NCI-H526 (cell line): ENCODE measurements around the gene ZBTB47.

Source experiments
- DNase-seq, 2 experiments: peaks; one replicate each; lab custom pipeline; 2025; lab: John Stamatoyannopoulos, UW

ZBTB47 gene

DNA sequence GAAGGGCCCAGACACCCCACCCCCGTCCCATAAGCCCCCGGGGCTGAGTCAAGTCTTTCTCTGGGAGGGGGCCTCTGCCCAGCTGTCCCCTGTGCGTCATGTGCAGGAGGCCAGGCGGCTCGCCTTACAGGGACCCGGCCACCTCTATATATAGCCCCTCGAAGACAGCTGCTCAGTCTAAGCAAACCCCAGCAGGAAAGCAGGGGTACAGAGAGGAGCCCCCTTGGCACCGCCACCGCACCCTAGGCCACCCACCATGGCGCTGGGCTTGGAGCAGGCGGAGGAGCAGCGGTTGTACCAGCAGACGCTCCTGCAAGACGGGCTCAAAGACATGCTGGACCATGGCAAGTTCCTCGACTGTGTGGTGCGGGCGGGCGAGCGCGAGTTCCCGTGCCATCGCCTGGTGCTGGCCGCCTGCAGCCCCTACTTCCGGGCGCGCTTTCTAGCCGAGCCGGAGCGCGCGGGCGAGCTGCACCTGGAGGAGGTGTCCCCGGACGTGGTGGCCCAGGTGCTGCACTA, 31.9 kb downstream of the ZBTB47 start, which contains the start of gene KLHL40:
TSS of gene KLHL40 (plus strand) at position 175 of the 519 bp plus-strand sequence. CDS start at position 257, 82 bp downstream.
- DNase-seq, result peak in 1 of 2 experiments; percentile 20

DNA sequence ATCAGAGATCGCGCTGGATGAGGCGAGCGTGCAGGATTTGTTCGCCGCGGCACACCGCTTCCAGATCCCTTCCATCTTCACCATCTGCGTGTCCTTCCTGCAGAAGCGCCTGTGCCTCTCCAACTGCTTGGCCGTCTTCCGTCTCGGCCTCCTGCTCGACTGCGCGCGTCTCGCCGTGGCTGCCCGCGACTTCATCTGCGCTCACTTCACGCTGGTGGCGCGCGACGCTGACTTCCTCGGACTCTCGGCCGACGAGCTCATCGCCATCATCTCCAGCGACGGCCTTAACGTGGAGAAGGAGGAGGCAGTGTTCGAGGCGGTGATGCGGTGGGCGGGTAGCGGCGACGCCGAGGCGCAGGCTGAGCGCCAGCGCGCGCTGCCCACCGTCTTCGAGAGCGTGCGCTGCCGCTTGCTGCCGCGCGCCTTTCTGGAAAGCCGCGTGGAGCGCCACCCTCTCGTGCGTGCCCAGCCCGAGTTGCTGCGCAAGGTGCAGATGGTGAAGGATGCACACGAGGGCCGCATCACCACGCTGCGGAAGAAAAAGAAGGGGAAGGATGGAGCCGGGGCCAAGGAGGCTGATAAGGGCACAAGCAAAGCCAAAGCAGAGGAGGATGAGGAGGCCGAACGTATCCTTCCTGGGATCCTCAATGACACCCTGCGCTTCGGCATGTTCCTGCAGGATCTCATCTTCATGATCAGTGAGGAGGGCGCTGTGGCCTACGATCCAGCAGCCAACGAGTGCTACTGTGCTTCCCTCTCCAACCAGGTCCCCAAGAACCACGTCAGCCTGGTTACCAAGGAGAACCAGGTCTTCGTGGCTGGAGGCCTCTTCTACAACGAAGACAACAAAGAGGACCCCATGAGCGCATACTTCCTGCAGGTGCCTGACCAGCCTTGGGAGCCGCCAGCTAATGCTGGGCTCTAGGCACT, 32.7 kb downstream of the ZBTB47 start:
- peak in 1 of 2 experiments; percentile 20 for DNase-seq

DNA sequence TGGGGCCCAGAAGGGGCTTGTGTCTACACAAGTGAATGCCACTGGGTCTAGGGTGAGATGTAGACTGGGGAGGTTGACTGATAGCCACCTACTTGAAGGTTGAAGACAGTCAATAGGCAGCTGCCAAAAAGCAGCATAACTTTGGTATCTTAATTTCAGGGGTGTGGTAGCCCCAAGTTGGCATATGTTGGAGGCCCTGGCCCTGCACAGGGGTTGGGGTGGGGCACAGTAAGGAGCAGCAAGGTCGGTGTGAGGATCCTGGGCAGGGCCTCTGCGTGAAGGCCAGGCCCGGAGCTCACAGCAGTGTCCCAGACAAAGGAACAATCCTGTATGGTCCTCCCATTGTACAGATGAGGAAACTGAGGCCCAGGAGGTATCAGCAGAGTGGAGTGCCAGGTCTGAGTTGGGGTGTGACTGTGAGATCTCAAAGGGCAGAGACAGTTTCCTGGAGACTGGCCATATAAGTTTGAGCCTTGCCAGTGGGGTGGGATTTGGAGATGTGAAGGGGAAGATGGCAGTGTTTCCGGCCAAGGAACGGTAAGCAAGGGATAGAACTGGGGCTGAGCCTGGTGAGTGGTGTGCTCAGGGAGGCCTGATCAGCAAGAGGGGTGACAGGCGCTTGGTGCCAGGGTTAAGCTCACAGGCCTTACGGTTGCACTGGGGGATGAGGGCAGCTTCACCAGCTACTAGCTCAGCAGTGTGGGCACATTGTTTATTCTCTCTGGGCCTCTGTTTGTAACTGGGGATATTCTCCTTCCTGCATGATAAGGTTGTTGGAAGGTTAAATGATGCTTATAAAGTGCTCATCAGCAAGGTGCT, 33.5 kb downstream of the ZBTB47 start:
- no peak for DNase-seq

DNA sequence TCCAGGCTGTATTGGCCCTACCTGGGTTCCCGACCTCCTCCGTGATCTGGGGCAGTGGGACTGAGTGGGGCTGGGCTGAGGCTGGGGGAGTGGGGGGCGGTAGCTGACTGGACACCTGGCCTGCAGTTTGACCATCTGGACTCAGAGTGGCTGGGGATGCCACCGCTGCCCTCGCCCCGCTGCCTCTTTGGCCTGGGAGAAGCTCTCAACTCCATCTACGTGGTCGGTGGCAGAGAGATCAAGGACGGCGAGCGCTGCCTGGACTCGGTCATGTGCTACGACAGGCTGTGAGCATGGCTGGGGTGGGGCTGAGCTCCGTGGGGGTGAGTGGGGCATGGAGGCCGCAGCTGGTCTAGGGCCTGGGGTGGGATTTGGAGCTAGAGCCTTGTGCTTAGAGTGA, 34.5 kb downstream of the ZBTB47 start:
- DNase-seq, result no peak

DNA sequence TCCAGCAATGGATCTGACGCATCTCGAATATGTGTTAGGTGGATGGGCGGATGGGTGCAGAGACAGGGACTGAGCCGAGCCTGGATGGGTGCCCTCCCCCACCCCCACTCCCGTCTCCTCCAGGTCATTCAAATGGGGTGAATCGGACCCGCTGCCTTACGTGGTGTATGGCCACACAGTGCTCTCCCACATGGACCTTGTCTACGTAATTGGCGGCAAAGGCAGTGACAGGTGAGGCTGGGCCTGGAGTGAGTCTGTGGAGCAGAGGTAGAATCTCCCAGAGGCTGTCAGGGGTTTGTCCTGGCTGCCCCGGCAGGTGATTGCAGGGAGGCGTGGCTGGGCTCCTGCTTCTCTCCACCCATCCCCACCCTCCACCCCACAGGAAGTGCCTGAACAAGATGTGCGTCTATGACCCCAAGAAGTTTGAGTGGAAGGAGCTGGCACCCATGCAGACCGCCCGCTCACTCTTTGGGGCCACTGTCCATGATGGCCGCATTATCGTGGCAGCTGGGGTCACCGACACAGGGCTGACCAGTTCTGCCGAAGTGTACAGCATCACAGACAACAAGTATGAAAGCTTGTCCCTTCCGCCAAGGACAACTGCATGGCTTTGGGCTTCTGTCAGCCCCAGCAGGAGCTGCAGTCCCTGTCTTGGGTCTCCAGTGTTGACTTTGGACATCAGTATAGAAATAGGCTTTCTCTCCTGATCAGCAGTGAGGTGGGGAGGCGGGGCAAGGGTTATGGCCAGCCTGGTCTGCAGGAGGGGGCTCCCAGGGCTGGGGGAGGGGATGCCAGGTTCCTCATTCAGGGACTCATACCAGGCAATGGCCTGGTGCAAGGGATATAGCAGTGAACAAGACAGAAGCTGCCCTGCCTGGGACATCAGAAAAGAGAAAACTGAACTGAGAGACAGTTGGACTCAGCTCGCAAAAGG, 35.3 kb downstream of the ZBTB47 start:
- no peak for DNase-seq

DNA sequence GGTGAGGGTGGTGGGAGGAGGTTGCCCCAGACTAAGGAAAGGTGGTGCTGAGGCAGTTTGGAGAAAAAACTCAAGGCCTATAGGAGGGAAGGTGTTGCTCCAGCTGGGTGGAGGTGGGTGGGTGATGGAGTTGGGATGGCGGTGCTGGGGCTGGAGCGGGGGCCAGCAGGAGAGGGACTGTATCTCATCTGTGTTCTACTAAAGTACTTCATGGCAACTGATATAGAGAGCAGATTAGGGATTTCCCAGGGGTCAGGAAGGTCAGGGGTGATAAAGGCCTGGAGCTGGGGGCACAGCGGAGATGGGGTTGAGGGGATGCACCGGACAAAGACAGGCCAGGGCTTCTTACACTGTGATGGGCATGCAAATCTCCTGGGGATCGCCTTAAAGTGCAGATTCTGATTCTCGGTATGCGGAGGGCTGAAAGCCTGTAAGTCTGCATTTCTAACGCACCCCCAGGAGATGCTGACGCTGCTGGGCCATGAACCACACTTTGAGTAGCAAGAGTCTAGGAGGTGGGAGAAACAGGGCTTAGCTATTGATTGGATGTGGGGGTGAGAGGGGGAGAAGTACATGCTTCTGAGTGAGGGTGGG, 36.0 kb downstream of the ZBTB47 start:
- no peak for DNase-seq

DNA sequence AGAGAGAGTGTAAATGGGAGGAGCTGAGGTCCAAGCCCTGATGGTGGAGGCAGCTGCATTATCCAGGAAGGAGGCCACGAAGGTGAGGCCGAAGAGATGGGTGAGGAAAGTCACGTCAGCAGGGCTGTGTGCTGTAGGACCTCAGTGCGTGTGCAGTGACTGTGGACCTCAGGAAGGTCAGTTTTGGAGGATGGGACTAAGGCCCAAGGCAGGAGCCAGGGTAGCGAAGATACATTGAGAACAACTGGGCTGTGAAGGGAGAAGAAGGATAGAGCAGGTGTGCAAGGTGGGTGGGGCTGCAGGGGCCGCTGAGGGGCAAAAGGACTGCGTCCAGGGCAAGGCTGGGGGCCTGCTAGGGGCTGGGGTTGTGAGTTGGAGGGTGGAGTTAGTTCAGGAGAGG, 36.7 kb downstream of the ZBTB47 start:
- DNase-seq, result no peak

DNA sequence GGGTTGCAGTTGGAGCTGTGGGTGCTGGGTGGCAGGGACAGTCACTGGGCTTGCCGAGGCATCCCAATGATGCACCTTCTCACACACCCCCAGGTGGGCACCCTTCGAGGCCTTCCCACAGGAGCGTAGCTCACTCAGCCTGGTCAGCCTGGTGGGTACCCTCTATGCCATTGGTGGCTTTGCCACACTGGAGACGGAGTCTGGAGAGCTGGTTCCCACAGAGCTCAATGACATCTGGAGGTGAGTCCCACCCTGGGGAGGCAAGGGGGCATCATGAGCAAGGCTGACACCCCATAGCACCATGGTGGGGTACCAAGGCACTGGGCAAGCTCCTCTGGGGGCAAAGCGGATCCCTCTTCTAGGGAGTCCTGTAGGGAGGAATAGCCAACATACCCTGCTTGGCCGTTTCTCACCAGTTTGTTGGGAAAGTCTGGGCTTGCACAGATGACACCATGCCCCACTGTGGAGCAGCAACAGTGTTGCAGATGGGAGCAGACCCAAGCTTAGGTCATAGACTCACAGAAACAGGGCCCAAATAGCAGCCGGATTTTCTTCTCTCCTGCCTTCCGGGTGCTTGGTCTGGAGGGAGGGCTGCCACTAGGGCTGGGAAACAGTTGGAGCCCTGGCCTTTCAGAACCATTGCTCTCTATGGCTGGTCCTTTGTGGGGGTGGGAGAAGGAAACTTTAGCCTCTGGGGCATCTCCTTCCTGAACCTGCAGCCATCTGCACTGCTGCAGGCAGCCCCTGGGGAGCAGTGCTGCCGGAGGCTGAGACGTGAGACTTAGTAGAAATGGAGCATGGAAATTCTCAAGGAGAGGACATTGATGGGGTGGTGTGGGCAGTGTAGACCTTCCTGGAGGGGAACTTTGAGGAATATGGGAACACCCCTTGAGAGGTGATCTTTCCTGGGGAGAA, 37.5 kb downstream of the ZBTB47 start:
- no peak for DNase-seq

DNA sequence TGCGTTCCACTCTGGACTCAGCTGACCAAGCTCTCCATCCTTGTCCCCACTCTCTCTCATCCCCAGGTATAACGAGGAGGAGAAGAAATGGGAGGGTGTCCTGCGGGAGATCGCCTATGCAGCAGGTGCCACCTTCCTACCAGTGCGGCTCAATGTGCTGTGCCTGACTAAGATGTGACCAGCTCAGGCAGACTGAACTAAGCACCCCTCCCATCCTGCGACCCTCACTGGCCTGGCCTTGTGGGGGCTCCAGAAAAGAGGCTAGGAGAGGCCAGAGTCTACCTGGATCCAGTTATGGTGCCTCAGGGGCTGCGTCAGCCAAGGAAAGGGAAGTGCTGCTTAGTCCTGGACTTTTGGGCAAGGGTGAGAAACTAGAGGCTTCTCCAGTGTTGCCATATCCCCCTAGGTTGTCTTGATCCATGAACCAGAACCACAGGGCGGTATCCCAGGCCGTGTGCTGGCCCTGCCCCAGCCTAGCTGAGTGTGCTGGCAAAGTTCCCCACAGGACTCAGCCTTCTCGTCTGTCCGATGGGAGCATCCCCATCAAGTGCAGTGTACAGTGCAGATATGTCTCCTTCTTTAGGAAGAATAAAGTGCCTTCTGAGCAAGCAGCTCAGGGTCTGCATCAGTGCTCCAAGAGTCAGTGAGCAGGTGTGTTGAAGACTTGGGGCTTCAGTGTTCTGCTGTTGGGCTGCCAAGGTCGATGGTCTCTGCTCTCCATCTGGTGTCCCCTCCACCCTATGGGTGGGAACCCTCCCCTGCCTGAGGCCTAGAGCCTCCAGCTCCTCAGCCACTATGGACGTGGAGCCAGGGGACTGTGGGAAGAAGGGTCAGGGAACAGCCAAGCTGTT, 38.5 kb downstream of the ZBTB47 start:
- no peak for DNase-seq

DNA sequence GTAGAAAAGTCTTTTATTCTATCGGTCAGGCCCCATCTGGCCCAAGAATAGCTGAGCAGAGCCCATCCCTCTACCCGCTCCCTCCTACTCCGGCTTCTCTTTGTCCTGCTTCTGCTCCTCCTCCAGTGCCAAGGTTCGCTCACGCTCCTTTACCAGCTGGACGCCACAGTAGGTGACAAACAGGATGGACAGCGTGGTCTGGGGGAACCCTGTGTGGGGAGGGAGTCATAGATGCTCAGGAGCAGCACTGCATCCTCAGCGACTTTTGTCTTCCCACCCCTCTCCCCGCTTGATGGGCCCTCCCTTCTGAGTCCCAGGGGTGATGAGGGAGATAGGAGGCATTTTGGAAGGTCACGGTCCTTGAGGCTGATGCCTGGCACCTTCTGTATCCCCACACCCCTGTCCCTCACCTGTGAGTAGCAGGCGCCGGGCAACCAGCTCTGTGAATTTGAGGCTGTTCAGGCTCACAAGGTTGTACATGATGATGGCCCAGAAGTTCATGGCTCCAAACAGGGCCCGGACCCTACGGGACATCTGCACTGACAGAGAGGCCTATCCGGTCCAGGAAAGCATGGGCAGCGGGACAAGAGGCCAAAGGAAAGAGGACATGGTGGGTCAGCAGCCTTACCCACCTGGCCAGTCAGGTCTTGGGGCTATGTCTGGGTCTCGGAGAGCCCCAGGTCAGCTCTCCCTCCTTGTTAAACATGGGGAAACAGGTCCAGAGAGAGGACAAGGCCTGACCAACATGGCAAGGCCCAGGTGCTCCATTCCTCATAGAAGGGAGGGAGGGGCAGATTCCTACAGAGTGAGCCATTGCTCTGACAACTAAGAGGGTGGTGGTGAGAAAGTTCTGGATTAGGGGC, 39.4 kb downstream of the ZBTB47 start:
- no peak for DNase-seq

DNA sequence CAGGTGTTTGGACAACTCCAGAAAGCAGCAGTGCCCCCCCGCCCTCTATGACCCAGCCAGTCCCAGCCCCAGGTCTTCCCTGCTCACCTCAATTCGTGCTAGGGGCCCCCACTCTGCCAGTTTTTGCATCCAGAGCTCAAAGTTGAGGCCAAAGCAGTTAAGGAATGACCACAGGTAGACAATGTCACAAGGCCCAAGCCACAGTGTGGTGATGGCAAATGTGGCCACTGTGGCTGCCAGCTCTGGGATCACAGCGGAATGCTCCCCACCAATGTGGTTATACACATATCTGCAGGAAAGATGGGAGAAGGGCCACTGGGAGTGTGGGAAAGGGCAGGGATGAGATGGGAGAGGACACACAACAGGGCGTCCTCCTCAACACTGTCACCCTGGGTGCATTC, 40.0 kb downstream of the ZBTB47 start:
- no peak for DNase-seq

DNA sequence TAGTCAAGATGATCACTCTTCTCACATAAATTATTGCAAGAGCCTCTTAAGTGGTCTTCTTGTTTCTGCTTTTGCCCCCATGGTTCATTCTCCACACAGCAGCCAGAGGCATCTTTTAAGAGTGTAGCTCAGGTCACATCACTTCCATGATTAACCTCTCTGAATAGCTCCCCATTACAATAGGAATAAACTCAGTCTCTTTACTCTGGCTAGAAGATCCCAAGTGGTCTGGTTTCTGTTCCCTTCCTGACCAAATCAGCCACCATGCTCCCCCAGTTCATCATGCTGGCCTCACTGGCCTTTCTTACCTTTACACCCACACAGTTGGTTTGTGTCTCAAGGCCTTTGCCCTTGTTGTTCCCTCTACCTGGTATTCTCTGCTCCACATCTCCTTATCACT, 40.9 kb downstream of the ZBTB47 start:
- no peak for DNase-seq

DNA sequence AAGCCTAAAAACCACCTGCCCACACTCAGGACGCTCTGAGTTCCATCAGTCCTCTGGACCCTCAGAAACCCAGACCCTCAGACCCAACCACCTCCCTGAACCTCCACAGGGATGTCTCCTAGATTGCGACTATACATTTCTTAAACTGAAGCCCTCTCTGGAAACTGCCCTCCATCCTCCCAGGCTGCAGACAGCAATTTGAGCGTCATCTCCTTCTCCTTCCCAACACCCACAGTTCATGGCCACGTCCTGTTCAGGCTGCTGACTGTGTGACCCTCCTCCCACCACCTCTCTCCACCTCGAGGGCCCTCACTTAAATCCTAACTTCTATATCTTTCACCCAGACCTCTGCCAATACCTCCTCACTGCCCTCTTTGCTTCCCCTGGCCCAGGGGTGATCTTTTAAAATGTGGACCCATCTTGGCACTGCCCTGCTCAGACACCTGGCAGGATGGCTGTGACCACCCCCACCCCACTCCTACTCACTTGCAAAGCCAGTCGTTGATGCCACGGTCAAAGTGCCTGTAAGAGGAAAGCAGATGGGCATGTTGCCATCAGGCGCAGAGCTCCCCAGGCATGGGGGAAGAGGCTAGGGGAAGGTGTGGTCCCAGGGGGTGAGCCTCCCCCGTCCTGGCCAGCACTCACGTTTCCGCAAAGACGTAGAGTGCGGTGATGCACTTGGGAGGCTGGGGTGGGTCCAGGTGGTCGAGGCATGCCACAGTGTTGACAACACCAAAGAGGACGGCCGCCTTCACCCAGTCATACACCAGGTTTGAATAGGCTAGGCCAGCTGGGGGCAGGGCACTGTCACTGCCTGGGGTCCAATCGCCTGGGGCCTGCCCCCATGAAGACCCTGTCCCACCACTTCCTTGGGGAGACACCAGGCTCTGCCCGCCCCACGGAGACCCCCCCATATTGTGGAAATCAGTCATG, 43.1 kb downstream of the ZBTB47 start:
- DNase-seq, result no peak

DNA sequence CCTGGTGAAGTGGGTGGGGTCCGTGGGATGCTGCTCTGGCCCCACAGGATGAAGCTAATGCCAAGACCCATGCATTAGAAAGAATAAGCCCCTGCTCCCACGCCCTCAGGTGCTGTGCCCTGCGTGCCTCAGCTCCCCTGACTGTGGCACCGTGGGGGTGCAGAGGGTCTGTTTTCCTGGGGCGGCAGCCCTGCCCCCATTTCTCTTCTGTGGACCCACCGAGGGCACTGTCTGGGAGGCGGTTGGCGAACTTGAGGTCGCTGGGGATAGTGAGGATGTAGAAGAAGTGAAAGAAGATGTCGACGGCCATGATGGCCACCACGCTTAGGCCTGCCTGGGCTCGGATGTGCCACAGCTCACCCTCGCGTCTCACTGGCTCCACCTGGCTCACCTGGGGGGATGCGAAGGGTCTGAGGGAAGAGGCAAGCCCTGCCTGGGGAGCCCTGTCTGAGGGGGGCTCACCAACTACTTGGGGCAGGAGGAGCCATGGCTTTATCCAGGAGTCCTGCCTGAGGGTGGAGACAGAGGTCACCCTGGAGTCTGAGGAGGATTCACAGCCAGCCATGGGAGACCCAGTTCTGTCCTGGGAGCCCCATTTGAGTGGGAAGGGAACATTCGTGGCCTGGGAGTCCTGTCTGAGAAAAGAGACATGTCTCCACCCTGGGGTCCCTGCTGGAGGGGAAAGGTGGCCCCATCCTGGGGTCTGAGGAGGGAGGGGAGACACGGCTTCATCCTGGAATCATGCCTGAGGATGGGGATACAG, 44.0 kb downstream of the ZBTB47 start:
- DNase-seq, result no peak

DNA sequence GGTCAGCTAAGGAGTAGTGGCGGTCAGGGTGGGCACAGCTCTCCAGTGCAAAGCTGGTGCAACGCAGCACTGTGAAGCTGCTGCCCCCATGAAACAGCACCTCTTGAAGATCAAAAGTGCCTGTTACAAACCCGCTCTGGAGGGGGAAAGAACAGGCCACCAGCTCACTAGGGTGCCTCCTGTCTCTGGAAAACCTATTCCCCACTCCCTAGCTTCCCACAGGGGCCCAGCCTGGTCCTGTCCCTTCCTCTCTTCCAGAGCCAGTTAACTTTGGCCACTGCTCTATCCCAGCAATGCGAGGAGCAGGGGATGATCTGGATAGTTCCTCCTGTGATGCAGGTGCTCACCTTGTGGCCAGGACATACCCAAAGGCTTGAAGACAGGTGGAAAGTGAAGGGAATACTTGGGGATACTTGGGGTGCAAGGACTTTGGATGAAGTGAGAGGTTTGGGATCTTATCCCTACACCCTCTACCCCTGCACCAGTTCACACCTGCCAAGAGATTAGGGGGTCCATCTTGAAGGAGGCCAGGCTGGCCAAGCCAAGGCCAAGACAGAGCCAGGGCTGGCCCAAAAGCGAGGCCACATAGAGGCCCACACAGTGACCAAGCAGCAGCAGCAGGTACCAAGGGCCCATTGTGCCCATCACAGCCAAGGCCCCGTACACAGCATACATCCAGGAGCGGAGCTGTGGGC, 44.9 kb downstream of the ZBTB47 start:
- no peak for DNase-seq

DNA sequence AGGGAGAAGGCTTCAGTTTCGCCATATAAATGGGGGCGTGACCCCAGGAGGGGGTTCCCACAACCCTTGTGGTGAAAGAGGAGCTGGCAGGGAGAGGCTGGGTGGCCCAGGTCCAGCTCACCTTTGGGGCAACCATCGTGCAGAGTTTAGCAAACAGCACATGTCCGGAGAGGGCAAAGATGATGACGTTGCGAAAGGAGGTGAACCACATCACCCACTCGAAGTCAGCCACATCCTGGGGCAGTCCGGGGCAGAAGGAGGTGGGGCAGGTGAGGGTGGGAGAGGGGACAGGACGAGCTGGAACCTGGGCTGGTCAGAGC, 45.4 kb downstream of the ZBTB47 start:
- DNase-seq, result no peak
